Measurements from ENCODE around the gene TPRG1L. TPM values are rescaled to one million over a fixed set of nuclear protein-coding genes. Genes with fewer than 3 reads are reported as not detected.

Gene TPRG1L
- total RNA-seq, 1 donor from 2014 or later: 23.2 TPM

- DNase-seq (ENCODE audit: low read depth): no peak
Observed at GRCh38 chr1:3677484-3677883, 52.7 kb downstream of the TPRG1L start.

DNA sequence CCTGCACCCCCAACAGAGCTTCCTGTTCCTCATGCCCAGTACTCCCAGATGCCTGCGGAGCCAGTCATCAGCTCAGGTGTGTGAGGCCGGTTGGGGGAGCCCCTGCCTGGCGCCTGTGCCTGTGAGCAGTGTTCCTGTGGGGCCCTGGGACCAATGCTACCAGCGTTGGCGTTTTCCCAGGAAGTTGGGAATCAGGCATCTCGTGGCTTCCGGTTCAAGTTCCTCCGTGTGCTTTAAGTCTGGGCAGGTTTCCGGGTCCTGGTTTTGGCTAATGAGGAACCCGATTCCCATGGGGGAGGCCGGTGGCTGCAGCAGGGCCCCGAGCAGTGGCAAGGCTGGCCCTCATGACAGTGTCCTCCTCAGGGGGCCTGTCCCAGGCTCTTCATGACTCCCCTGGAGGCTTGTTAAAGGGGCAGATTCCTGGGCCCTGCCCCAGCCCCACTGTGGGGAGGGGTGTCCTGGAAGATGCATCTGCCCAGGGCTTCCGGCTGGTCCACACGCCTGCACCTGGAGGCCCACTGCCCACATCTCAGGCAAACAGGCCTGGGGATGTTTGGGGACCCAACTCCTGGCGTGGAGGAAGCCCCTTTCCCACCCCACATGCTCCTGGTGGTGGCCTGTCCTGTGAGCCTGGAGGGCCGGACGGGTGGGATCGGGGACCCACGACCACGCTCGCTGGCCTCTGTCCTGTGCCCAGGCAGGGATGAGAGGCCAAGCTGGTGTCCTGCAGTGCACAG, 53.7 kb downstream of the TPRG1L start:
- no peak for DNase-seq (ENCODE audit: low read depth)

- no peak for DNase-seq (ENCODE audit: low read depth)
Observed at GRCh38 chr1:3679098-3679555, 54.3 kb downstream of the TPRG1L start.

Other genes with a start within 250 kb of the TPRG1L start
- gene ARHGEF16, start 170.3 kb upstream of the TPRG1L start, total RNA-seq: not detected in 2 replicates
- 0.13 and 0.16 TPM in 2 replicates for gene MEGF6, start 13.5 kb upstream of the TPRG1L start, total RNA-seq
- gene WRAP73, start 25.1 kb downstream of the TPRG1L start, total RNA-seq: 25.8 and 29.0 TPM in 2 replicates
- 1.3 and 2.2 TPM in 2 replicates for gene TP73, start 27.5 kb downstream of the TPRG1L start, total RNA-seq
- gene CCDC27, start 127.4 kb downstream of the TPRG1L start, total RNA-seq: not detected in 2 replicates
- gene SMIM1, start 147.7 kb downstream of the TPRG1L start, total RNA-seq: not detected in 2 replicates
- 57.2 and 63.5 TPM in 2 replicates for gene LRRC47, start 171.5 kb downstream of the TPRG1L start, total RNA-seq
- gene CEP104, start 232.2 kb downstream of the TPRG1L start, total RNA-seq: 22.7 and 23.1 TPM in 2 replicates
- 3.0 and 3.7 TPM in 2 replicates for gene DFFB, start 232.5 kb downstream of the TPRG1L start, total RNA-seq